ENCODE measurements around the gene DSCAM. TPM values are rescaled to one million over a fixed set of nuclear protein-coding genes. Genes with fewer than 3 reads are reported as not detected.

DSCAM gene
- total and polyA plus RNA-seq, 2 donors (not counting 1 experiment from before 2014, with no cell fraction given): not detected

DNA sequence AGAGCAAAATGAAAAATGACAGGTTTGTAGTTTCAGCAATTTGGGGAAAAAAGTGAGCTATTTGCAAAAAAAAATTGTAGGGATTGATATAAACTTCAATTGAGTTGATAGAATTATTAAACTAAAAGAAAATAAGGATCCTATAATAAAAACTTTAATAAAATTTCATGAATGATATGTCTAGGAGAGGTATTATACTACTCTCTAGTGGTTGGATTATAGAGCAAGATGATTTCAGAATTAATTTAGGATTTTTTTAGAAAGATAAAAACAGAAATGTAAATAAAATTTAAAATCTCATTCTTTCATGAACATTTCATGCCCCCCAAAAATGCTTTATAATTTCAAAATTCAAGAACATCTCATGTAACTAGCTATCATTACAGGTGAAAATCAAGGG, 430.4 kb downstream of the DSCAM start:
- Mint-ChIP-seq H3K9me3 (ENCODE audit: insufficient read depth) (peaks cover 8% of the 10 kb centered on the region), H3K27ac (no peak overlapping the region), H3K27me3 (no peaks in the 10 kb centered on the region), H3K4me3 (no peak overlapping the region), H3K4me1 (no peaks in the 10 kb centered on the region)
- Histone ChIP-seq H3K4me3 (ENCODE audit: control extremely low read depth in 1 of 5, extremely low read depth in 1 of 5, insufficient read depth in 1 of 5, low read depth in 2 of 5, low read length in 4 of 5) (no peak overlapping the region), H3K27ac (ENCODE audit: low read length in 2 of 2) (no peak overlapping the region), H3K36me3 (replicated peaks in 1 of 2; ENCODE audit: control extremely low read depth in 1 of 2, control insufficient read depth in 1 of 2, extremely low read depth in 1 of 2, insufficient read depth in 2 of 2, low read length in 1 of 2) (no peaks in the 10 kb centered on the region), H4K20me1 (ENCODE audit: control insufficient read depth, insufficient read depth, low read length, poor library complexity, severe bottlenecking) (no peaks in the 10 kb centered on the region), H3K79me2 (ENCODE audit: control insufficient read depth, insufficient read depth, low read length) (no peaks in the 10 kb centered on the region), H3K9me3 (ENCODE audit: control extremely low read depth in 1 of 3, control insufficient read depth in 2 of 3, insufficient read depth in 1 of 3, low read length in 2 of 3) (peaks cover 0 to 6% (median 3%) of the 10 kb centered on the region in 3 donors), H3K9ac (ENCODE audit: low read length) (no peak overlapping the region), H3K4me2 (replicated peaks; ENCODE audit: low read depth, low read length, poor library complexity, severe bottlenecking) (no peak overlapping the region), H2AFZ (ENCODE audit: insufficient read depth, low read depth, low read length, poor library complexity, severe bottlenecking) (no peak overlapping the region), H3K27me3 (replicated peaks in 1 of 4; ENCODE audit: control extremely low read depth in 1 of 4, control insufficient read depth in 3 of 4, insufficient read depth in 4 of 4, low read length in 3 of 4) (no peaks in the 10 kb centered on the region), H3K4me1 (ENCODE audit: control insufficient read depth in 2 of 2, insufficient read depth in 2 of 2, low read length in 2 of 2) (no peaks in the 10 kb centered on the region)
- CTCF ChIA-PET: no interaction called here
- DNase-seq: no peak
- intact Hi-C loops (cut with micrococcal nuclease): no loop called here
- POLR2A ChIA-PET: no interaction called here
- no peak for ATAC-seq (ENCODE audit: low read depth)
- TF ChIP-seq, protein P1, sequence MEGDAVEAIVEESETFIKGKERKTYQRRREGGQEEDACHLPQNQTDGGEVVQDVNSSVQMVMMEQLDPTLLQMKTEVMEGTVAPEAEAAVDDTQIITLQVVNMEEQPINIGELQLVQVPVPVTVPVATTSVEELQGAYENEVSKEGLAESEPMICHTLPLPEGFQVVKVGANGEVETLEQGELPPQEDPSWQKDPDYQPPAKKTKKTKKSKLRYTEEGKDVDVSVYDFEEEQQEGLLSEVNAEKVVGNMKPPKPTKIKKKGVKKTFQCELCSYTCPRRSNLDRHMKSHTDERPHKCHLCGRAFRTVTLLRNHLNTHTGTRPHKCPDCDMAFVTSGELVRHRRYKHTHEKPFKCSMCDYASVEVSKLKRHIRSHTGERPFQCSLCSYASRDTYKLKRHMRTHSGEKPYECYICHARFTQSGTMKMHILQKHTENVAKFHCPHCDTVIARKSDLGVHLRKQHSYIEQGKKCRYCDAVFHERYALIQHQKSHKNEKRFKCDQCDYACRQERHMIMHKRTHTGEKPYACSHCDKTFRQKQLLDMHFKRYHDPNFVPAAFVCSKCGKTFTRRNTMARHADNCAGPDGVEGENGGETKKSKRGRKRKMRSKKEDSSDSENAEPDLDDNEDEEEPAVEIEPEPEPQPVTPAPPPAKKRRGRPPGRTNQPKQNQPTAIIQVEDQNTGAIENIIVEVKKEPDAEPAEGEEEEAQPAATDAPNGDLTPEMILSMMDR (IDR thresholded peaks at IDR 0.05): no peak
- no peak for TF ChIP-seq EZH2 (IDR thresholded peaks at IDR 0.05; ENCODE audit: borderline replicate concordance, insufficient read depth, low read depth, low read length, poor library complexity, severe bottlenecking)

DNA sequence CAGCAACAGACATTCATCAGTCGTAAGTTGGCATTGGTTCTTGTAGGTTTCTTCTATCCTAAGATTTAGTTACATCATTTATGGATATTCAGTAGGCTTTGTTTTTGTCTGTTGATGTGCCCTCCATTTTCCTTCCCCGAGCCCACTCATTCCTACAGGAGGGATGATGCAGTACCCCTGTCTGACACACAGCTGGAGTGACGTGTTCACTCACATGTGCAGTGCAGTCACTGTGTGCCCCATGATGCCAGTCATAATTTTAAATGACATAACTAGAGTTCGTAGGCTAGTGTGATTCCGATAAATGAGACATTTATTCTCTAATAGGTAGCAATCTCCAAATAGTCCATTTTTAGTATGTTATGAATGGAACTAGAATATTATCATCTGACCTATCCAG, 438.4 kb downstream of the DSCAM start:
- peaks cover 3% of the 10 kb centered on the region for H3K9me3 Mint-ChIP-seq (ENCODE audit: insufficient read depth)
- no peaks in the 10 kb centered on the region for H3K4me1 Mint-ChIP-seq
- 30% methylated on average over 2 of the region's 5 CpGs for WGBS (ENCODE audit: insufficient coverage)
- ATAC-seq (ENCODE audit: low read depth) (no peak), DNase-seq (no peak)
- H3K27me3 ChIP-seq (replicated peaks in 1 of 4; ENCODE audit: control extremely low read depth in 1 of 4, control insufficient read depth in 3 of 4, insufficient read depth in 4 of 4, low read length in 3 of 4): no peaks in the 10 kb centered on the region
- H3K4me3 ChIP-seq (ENCODE audit: control extremely low read depth in 1 of 5, extremely low read depth in 1 of 5, insufficient read depth in 1 of 5, low read depth in 2 of 5, low read length in 4 of 5): no peak overlapping the region
- no peaks in the 10 kb centered on the region for H3K36me3 ChIP-seq (replicated peaks in 1 of 2; ENCODE audit: control extremely low read depth in 1 of 2, control insufficient read depth in 1 of 2, extremely low read depth in 1 of 2, insufficient read depth in 2 of 2, low read length in 1 of 2)
- H3K4me1 ChIP-seq (ENCODE audit: control insufficient read depth in 2 of 2, insufficient read depth in 2 of 2, low read length in 2 of 2): no peaks in the 10 kb centered on the region
- ChIA-PET CTCF (no interaction called here), POLR2A (no interaction called here)
- H3K9ac ChIP-seq (ENCODE audit: low read length): no peak overlapping the region
- no peak overlapping the region for H3K4me3 Mint-ChIP-seq
- H3K79me2 ChIP-seq (ENCODE audit: control insufficient read depth, insufficient read depth, low read length): no peaks in the 10 kb centered on the region
- H3K27ac Mint-ChIP-seq: no peak overlapping the region
- no peaks in the 10 kb centered on the region for H4K20me1 ChIP-seq (ENCODE audit: control insufficient read depth, insufficient read depth, low read length, poor library complexity, severe bottlenecking)
- TF ChIP-seq, protein P1 (IDR thresholded peaks at IDR 0.05): no peak
- no peak for TF ChIP-seq EZH2 (IDR thresholded peaks at IDR 0.05; ENCODE audit: borderline replicate concordance, insufficient read depth, low read depth, low read length, poor library complexity, severe bottlenecking)
- no peaks in the 10 kb centered on the region for H3K27me3 Mint-ChIP-seq
- H2AFZ ChIP-seq (ENCODE audit: insufficient read depth, low read depth, low read length, poor library complexity, severe bottlenecking): no peak overlapping the region
- intact Hi-C loops (cut with micrococcal nuclease): no loop called here
- H3K4me2 ChIP-seq (replicated peaks; ENCODE audit: low read depth, low read length, poor library complexity, severe bottlenecking): no peak overlapping the region
- H3K9me3 ChIP-seq (ENCODE audit: control extremely low read depth in 1 of 3, control insufficient read depth in 2 of 3, insufficient read depth in 1 of 3, low read length in 2 of 3): peaks cover 0 to 1% (median 0%) of the 10 kb centered on the region in 3 donors
- H3K27ac ChIP-seq (ENCODE audit: low read length in 2 of 2): no peak overlapping the region
